CD4-positive, alpha-beta T cell (primary cell): ENCODE data around the gene APOBEC3G. TPM values are rescaled to one million over a fixed set of nuclear protein-coding genes. Genes with fewer than 3 reads are reported as not detected.
"Not testable (repeated sequence)": the region's sequence is repeated elsewhere in the genome, so short reads cannot be mapped to it uniquely, and the experiment has no call there.

Source experiments
- ATAC-seq: fragments of 200-7000 bp; cut with Tn5 transposase; one replicate; pipeline ENCODE4 v1.10.0; 2022; ENCODE audit warnings: mild to moderate bottlenecking; ENCODE audit not compliant: poor library complexity
- CTCF ChIA-PET: fragments of 350-600 bp; sonication (Branson Sonifier 250); formaldehyde crosslinking; loops from one replicate; lab custom pipeline; 2021; ENCODE audit warnings: antibody characterized with exemption, inconsistent platforms; lab: Charles Lee
- POLR2A ChIA-PET: fragments of 350-600 bp; sonication (Branson Sonifier 250); formaldehyde crosslinking; loops from one replicate; lab custom pipeline; 2021; ENCODE audit warnings: antibody characterized with exemption, inconsistent platforms; lab: Charles Lee
- DNase-seq, 14 experiments: peaks; one replicate each; pipeline ENCODE4 v3.0.0-alpha.2; 2013 to 2020; ENCODE audit warnings: mixed read lengths in 2 of 14
- H3K27ac ChIP-seq, 2 donors: one replicate each; pipeline versions ENCODE4 v1.5.1 to v1.7.0; 2013; ENCODE audit warnings: low read length in 2 of 2, low read depth in 1 of 2, mild to moderate bottlenecking in 1 of 2
- H3K27me3 ChIP-seq, 2 experiments: 1 replicate in 1 of 2; 2 replicates in 1 of 2; pipeline versions ENCODE4 v1.6.1 to v1.7.0; 2013; ENCODE audit warnings: low read length in 2 of 2, control low read depth in 1 of 2, mild to moderate bottlenecking in 1 of 2, moderate library complexity in 1 of 2; ENCODE audit not compliant: insufficient read depth in 2 of 2, control insufficient read depth in 1 of 2
- H3K36me3 ChIP-seq: one replicate; pipeline ENCODE4 v1.6.1; 2013; ENCODE audit warnings: low read length, control low read depth; ENCODE audit not compliant: insufficient read depth
- H3K4me1 ChIP-seq: one replicate; pipeline ENCODE4 v1.6.1; 2013; ENCODE audit warnings: low read length, control low read depth; ENCODE audit not compliant: insufficient read depth
- H3K4me3 ChIP-seq: one replicate; pipeline ENCODE4 v1.5.1; 2013; ENCODE audit warnings: mild to moderate bottlenecking, low read length, moderate library complexity
- H3K9me3 ChIP-seq, 2 experiments: 1 replicate in 1 of 2; 2 replicates in 1 of 2; pipeline versions ENCODE4 v1.6.1 to v1.7.0; 2013; ENCODE audit warnings: low read length in 2 of 2, mild to moderate bottlenecking in 2 of 2, control low read depth in 1 of 2, moderate library complexity in 1 of 2; ENCODE audit not compliant: control insufficient read depth in 1 of 2, insufficient read depth in 1 of 2
- H3K27ac Mint-ChIP-seq: one replicate; pipeline ENCODE4 v1.8.0; 2020; ENCODE audit warnings: mixed read lengths
- H3K27me3 Mint-ChIP-seq: one replicate; pipeline ENCODE4 v1.8.0; 2021; ENCODE audit warnings: mixed read lengths
- H3K36me3 Mint-ChIP-seq: one replicate; pipeline ENCODE4 v1.8.0; 2021; ENCODE audit warnings: low read depth, mixed read lengths
- H3K4me1 Mint-ChIP-seq: one replicate; pipeline ENCODE4 v1.8.0; 2021; ENCODE audit warnings: low read depth, mixed read lengths
- H3K4me3 Mint-ChIP-seq: one replicate; pipeline ENCODE4 v1.8.0; 2020; ENCODE audit warnings: mild to moderate bottlenecking, mixed read lengths
- H3K9me3 Mint-ChIP-seq: one replicate; pipeline ENCODE4 v1.8.0; 2020; ENCODE audit warnings: mixed read lengths
- intact Hi-C, 2 experiments: fragments of 100-400 bp; cut with DNase I in 1 of 2; cut with micrococcal nuclease in 1 of 2; formaldehyde crosslinking; loops; one replicate each; pipeline versions ENCODE4 v1.15.1 to v1.9.0; 2023 to 2025; cut with DNase I, micrococcal nuclease
- total RNA-seq, 174 experiments: library from RNA in 2 of 174; stranded (reverse) in 2 of 174; gene quantifications; one replicate each; pipeline ENCODE4 v1.2.3 and lab custom pipeline; 2021 to 2026
- TF ChIP-seq, protein P1 (sequence below): fragments of 200-600 bp; IDR thresholded peaks from one replicate; pipeline ENCODE4 v1.8.0; 2022; ENCODE audit warnings: antibody characterized with exemption, mild to moderate bottlenecking

The APOBEC3G gene
- total RNA-seq, 2 experiments from 2014 or later, result 18.8 to 20.6 TPM

DNA sequence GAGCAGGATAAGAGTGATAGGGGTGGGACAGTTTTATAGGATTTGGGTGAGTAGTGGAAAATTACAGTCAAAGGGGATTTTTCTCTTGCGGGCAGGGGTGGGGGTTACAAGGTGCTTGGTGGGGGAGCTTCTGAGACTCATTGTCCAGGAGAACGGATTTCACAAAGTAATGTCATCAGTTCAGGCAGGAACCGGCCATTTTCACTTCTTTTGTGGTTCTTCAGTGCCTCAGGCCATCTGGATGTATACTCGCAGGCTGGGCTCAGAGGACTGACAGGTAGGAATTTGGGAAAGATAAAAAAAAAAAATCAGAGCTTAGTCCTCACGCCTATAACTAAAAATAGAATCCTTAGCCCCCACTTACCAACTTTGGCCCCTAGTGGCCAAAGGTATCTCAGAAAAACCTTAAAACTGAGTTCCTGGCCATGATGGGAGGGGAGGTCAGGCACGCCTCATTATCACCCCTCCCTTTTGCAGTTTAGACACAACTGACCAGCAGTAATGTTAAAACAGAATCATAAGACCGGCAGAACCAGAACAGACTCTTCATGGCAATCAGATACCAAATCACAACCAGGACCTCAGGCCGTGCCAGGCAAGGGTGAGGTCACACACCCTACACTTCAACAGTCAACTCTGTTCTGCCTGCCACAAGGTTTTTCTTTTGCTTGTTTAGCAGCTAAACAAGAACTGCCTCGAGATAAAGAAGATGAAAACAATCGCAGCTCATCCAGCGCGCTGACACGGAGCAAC, 8.9 kb upstream of the APOBEC3G start:
- Mint-ChIP-seq H3K4me1 (no peaks in the 10 kb centered on the region), H3K27me3 (no peaks in the 10 kb centered on the region), H3K4me3 (no peak overlapping the region), H3K27ac (no peak overlapping the region), H3K36me3 (no peaks in the 10 kb centered on the region), H3K9me3 (no peaks in the 10 kb centered on the region)
- ATAC-seq, result no peak
- Histone ChIP-seq H3K36me3 (no peaks in the 10 kb centered on the region), H3K27me3 (no peaks in the 10 kb centered on the region), H3K4me3 (no peak overlapping the region), H3K4me1 (peaks cover 9% of the 10 kb centered on the region), H3K9me3 (no peaks in the 10 kb centered on the region), H3K27ac (no peak overlapping the region)
- no peak for DNase-seq
- POLR2A ChIA-PET, result no interaction called here
- TF ChIP-seq, protein P1, sequence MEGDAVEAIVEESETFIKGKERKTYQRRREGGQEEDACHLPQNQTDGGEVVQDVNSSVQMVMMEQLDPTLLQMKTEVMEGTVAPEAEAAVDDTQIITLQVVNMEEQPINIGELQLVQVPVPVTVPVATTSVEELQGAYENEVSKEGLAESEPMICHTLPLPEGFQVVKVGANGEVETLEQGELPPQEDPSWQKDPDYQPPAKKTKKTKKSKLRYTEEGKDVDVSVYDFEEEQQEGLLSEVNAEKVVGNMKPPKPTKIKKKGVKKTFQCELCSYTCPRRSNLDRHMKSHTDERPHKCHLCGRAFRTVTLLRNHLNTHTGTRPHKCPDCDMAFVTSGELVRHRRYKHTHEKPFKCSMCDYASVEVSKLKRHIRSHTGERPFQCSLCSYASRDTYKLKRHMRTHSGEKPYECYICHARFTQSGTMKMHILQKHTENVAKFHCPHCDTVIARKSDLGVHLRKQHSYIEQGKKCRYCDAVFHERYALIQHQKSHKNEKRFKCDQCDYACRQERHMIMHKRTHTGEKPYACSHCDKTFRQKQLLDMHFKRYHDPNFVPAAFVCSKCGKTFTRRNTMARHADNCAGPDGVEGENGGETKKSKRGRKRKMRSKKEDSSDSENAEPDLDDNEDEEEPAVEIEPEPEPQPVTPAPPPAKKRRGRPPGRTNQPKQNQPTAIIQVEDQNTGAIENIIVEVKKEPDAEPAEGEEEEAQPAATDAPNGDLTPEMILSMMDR, result no peak
- intact Hi-C loops, result no loop called here
- CTCF ChIA-PET, result no interaction called here

DNA sequence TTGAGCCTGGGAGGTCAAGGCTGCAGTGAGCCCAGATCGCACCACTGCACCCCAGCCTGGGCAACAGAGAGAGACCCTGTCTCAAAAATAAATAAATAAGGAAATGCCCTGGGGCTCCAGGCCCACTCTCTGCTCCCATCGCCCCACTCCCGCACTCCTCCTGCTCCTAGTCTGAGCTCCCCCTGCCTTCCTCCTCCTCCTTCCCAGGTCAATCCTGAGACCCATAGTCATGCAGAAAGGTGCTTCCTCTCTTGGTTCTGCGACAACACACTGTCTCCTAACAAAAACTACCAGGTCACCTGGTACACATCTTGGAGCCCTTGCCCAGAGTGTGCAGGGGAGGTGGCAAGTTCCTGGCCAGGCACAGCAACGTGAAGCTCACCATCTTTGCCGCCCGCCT, 6.9 kb upstream of the APOBEC3G start:
- Histone ChIP-seq H3K36me3 (no peaks in the 10 kb centered on the region), H3K4me1 (peaks cover 9% of the 10 kb centered on the region), H3K4me3 (no peak overlapping the region), H3K9me3 (no peaks in the 10 kb centered on the region), H3K27ac (no peak overlapping the region), H3K27me3 (no peaks in the 10 kb centered on the region)
- Mint-ChIP-seq H3K27ac (no peak overlapping the region), H3K9me3 (no peaks in the 10 kb centered on the region), H3K4me1 (peaks cover 5% of the 10 kb centered on the region), H3K27me3 (no peaks in the 10 kb centered on the region), H3K36me3 (no peaks in the 10 kb centered on the region), H3K4me3 (no peak overlapping the region)
- TF ChIP-seq, protein P1, result no peak
- no peak for DNase-seq
- intact Hi-C loops, result no loop called here
- ChIA-PET POLR2A (no interaction called here), CTCF (no interaction called here)
- ATAC-seq, result no peak

DNA sequence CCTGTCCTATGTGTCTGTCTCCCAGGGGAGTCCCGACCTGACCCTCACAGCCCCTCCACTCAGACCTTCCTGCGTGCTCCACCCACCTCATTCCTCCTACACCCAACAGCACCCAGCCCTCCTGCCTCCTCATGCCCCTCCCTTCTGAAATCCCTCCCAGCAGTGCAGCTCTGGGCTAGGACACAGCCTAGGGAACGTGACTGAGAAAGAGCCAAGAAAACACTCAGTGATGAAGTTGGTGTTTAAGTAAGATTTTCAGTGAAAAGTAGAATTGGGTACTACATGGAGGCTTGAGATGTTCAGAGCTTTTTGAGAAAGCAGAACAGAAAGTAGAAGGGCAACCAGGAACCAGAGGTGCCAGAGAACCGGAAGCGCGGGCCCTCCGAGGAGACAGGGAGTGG, 4.5 kb upstream of the APOBEC3G start:
- CTCF ChIA-PET, H3K4me3 Mint-ChIP-seq, H3K9me3 Mint-ChIP-seq, POLR2A ChIA-PET, H3K27me3 Mint-ChIP-seq, intact Hi-C loops, H3K36me3 ChIP-seq, H3K27me3 ChIP-seq, H3K36me3 Mint-ChIP-seq, H3K9me3 ChIP-seq, H3K27ac Mint-ChIP-seq, H3K27ac ChIP-seq, ATAC-seq, DNase-seq, H3K4me3 ChIP-seq: not testable (repeated sequence)
- H3K4me1 Mint-ChIP-seq, result peaks cover 15% of the 10 kb centered on the region
- peaks cover 12% of the 10 kb centered on the region for H3K4me1 ChIP-seq

DNA sequence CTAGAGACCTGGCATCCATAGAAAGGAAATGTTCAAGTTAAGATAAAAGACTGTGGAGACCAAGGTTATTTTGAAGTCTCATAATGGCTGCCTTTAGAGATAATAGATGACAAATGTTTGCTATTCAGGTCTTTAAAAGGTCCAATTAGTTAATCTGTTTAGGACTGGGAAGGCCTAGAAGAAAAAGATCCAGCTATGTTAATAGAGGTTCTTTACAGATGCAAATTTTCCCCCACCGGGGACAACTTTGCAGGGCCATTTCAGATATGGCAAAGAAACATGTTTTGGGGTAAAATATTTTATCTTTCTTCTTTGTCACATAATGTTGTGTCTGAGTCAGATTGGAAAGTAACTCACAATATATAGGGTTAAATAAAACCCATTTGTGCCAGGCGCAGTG, 3.1 kb upstream of the APOBEC3G start:
- Histone ChIP-seq H3K27ac (no peak overlapping the region), H3K9me3 (no peaks in the 10 kb centered on the region), H3K27me3 (no peaks in the 10 kb centered on the region), H3K36me3 (no peaks in the 10 kb centered on the region), H3K4me3 (no peak overlapping the region), H3K4me1 (peaks cover 26% of the 10 kb centered on the region)
- ATAC-seq (no peak), DNase-seq (no peak)
- CTCF ChIA-PET, result no interaction called here
- TF ChIP-seq, protein P1, result no peak
- Mint-ChIP-seq H3K9me3 (no peaks in the 10 kb centered on the region), H3K4me3 (peak overlapping the region; percentile 65), H3K4me1 (peaks cover 27% of the 10 kb centered on the region), H3K36me3 (peaks cover 10% of the 10 kb centered on the region), H3K27ac (peak overlapping the region; percentile 78), H3K27me3 (no peaks in the 10 kb centered on the region)
- POLR2A ChIA-PET, result no interaction called here
- intact Hi-C loops, result no loop called here

- DNase-seq, H3K27me3 ChIP-seq, H3K9me3 ChIP-seq, H3K27me3 Mint-ChIP-seq, H3K9me3 Mint-ChIP-seq, H3K27ac ChIP-seq, ATAC-seq, CTCF ChIA-PET: not testable (repeated sequence)
- Mint-ChIP-seq H3K4me3 (peak overlapping the region; percentile 89), H3K4me1 (peaks cover 32% of the 10 kb centered on the region), H3K27ac (peak overlapping the region; percentile 89), H3K36me3 (peaks cover 28% of the 10 kb centered on the region)
- Histone ChIP-seq H3K36me3 (peaks cover 15% of the 10 kb centered on the region), H3K4me3 (peak overlapping the region; percentile 80), H3K4me1 (peaks cover 50% of the 10 kb centered on the region)
- POLR2A ChIA-PET, result interaction anchor here (2.5 kb wide), 1 partner anchor 13 kb away, joined by 19 read pairs; no protein-coding TSS in a partner anchor
- intact Hi-C loops, result loop anchor here in 1 of 2 experiments (5.0 kb wide), 2 partner anchors 41 to 59 kb away; no protein-coding TSS in a partner anchor
Measured at GRCh38 chr22:39076155-39077025, 685 bp upstream of the APOBEC3G start.
